TTC549 (cell line): ENCODE measurements around the gene GAB2.

Source experiments
- FAIRE-seq: peaks from 2 replicates; lab custom pipeline; 2012; peaks lifted over from hg19 to GRCh38; lab: Jason Lieb, UNC

GAB2 gene

DNA sequence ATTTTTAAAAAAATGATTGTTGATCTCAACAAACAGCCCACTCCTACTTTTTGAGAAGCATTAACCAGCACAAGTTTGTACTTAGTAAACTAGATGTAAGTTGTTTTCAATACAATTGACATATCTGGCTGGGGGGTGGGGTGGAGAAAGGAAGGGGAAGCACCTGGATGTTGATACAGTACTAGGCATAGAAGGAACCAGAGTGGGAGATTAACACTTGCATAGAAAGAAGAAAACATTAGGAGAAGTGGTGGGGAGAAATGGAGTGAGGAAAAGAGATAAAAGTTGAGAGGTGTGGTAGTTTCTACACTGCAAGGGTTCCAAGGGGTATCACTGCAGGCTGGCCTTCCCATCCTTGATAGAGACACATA, 10.6 kb upstream of the GAB2 start:
- no peak for FAIRE-seq

- no peak for FAIRE-seq
These were observed 10.1 kb upstream of the GAB2 start for GRCh38 chr11:78427615-78428265.

DNA sequence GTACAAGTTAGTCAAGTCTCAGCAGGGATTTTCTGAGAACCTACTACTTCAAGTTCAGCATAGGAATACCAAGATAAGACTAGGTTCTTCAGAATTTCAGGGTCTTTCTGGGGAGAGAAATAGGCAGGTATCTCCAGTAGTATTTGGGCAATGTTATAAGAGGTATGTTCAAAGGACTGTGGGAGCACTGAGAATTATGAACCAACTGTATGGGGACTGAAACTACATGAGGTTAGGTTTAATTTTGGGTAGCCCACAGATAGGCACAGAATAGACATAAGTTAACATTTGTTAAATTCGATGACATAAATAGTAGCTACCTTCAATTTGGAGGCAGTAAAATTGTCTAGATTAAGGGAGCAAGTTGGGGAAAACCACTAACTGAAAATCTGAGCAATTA, 9.2 kb upstream of the GAB2 start:
- no peak for FAIRE-seq

- FAIRE-seq, result no peak
These were observed 7.9 kb upstream of the GAB2 start for GRCh38 chr11:78425399-78426070.

GRCh38 chr11:78424334-78425270, 7.0 kb upstream of the GAB2 start:
- no peak for FAIRE-seq

- no peak for FAIRE-seq
These were observed 5.6 kb upstream of the GAB2 start for GRCh38 chr11:78423241-78423640.

GRCh38 chr11:78420796-78421209, 3.2 kb upstream of the GAB2 start:
- FAIRE-seq, result no peak

DNA sequence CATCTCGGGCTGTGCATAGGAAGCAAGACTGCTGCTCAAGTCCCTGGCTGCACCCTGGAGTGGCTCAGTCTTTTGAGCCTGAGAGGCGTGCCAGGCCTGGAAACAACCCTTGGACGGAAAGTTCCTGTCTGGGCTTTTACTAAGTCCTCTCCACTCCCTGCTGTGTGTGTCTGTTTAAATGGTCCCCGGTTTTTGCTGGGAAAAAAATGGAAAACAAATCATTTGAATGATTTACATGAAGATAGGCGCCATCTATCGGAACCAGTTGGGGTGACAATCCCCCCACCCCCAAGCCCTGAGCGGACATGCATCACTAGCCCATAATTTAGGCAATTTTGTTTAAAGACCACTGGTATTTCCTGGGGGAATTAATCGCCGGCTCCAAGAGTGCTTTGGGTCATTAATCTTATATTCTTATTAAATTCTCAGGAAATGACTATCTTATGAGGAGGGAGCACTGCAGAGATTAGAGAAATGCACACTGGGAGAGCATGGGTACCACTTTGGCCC, 2.7 kb upstream of the GAB2 start:
- no peak for FAIRE-seq

DNA sequence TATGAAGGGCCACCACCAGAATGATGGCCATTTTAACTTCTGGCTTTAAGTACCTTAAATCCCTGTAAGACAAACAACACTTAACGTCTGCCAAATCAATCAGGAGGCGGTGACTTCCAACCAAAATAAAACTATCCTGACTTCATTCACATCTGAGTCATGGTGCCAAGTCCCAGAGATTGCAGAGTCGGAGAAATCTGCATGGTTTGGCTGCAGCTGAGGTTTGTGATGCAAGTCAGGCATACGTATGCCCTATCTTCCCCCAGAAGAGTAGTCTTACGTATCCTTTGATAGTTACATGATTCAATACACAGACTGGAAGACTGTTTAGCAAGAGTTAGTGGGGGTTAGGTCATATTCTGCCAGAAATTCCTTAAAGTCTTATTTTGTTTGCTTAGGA, 1.7 kb upstream of the GAB2 start:
- FAIRE-seq, result no peak

- FAIRE-seq, result no peak
These were observed 1.1 kb upstream of the GAB2 start for GRCh38 chr11:78418584-78419211.

- FAIRE-seq, result no peak
These were observed 416 bp upstream of the GAB2 start for GRCh38 chr11:78417888-78418583.

GRCh38 chr11:78416285-78417174, 1.1 kb downstream of the GAB2 start:
- no peak for FAIRE-seq

GRCh38 chr11:78415338-78415737, 2.3 kb downstream of the GAB2 start:
- FAIRE-seq, result no peak

- no peak for FAIRE-seq
These were observed 3.1 kb downstream of the GAB2 start for GRCh38 chr11:78414321-78415051.

- no peak for FAIRE-seq
These were observed 9.0 kb downstream of the GAB2 start for GRCh38 chr11:78408619-78409018.

DNA sequence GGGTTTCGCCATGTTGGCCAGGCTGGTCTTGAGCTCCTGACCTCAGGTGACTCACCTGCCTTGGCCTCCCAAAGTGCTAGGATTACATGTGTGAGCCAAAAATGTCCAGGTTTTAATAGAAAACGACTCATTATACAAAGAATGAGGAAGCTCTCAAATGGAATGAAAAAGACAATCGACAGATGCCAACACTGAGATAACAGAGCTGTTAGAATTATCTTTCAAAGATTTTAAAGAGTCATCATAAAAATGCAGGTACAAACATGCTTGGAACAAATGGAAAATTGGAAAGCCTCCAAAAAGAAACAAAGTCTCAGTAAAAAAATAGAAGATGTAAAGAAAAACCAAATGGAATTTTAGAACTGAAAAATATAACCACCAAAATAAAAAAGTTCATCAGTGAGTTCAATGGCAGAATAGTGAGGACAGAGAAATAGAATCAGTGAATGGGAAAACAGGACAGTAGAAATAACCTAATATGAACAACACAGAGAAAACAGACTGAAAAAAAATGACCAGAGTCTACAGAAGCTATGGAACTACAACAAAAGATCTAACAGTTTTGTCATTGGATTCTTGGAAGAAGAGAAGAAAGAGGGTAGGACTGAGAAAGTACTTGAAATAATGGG, 10.9 kb downstream of the GAB2 start:
- FAIRE-seq, result no peak

DNA sequence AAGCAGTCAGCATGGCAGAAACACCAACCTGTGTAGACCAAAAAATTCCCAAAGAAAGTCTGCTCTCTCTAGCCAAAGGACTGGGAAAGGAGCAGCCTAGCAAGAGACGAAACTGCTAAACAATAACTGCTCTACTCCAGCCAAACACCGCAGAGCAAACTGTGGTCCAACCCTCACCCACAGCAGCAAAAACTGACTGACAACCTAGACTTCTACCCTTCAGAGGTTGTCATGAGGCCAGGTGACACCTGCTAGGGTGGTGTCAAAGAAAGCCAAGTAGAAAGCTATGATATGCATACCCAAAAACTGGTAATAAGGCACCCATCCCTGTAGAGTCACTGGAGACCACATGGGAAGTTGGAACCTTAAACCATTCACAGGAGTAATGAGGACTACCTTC, 11.8 kb downstream of the GAB2 start:
- no peak for FAIRE-seq

DNA sequence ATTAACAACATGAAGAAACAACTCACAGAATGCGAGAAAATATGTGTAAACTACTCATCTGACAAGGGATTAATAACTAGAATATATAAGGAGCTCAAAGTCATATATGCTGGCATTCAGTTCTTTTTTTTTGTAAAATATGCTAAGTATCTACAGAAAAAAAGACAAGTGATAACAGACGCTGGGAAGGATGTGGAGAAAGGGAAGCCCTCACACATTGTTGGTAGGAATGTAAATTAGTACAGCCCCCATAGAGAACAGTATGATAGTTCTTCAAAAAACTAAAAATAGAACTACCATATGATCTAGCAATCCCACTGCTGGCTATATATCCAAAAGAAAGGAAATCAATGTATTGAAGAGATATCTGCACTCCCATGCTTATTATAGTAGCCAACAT, 13.8 kb downstream of the GAB2 start:
- no peak for FAIRE-seq

DNA sequence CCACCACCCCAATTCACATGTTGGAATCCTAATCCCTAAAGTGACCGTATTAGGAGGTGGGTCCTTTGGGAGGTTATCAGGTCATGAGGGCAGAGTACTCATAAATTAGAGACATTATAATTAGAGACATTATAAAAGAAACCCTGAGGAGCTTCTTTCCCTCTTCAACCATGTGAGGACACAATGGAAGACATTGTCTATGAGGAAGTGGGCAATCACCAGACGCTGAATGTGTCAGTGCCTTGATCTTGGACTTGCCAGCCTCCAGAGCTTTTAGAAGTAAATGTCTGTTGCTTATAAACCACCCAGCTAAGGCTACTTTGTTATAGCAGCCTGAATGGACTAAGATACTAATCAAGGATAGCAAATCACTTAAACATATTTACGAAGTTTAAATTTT, 14.8 kb downstream of the GAB2 start:
- FAIRE-seq, result no peak

- no peak for FAIRE-seq
These were observed 16.9 kb downstream of the GAB2 start for GRCh38 chr11:78400702-78401101.
